Stomach (tissue), 4 donors: ENCODE results near the gene PSMD4.

Experiments used
- EP300 ChIP-seq: sonication (generic); formaldehyde crosslinking; IDR thresholded peaks from one replicate; pipeline ENCODE4 v1.6.1; 2017; ENCODE audit warnings: antibody characterized with exemption
- POLR2A ChIP-seq, 4 donors: fragments of 450-650 bp; IDR thresholded peaks; one replicate each; pipeline ENCODE4 v1.6.1; 2016; ENCODE audit warnings: antibody characterized with exemption in 4 of 4, control low read depth in 2 of 4, mild to moderate bottlenecking in 1 of 4, moderate library complexity in 1 of 4
- POLR2AphosphoS5 ChIP-seq, 3 donors: sonication (generic); formaldehyde crosslinking; IDR thresholded peaks; one replicate each; pipeline ENCODE4 v1.6.1; 2016; ENCODE audit warnings: antibody characterized with exemption in 3 of 3
- TF ChIP-seq, protein P1 (sequence below), 7 experiments: fragments of 450-650 bp in 4 of 7; fragments of 200-600 bp in 3 of 7; sonication (generic) in 3 of 7; IDR thresholded peaks; one replicate each; pipeline ENCODE4 v1.5.1; 2016 to 2019; ENCODE audit warnings: antibody characterized with exemption in 7 of 7, control low read depth in 2 of 7, mild to moderate bottlenecking in 1 of 7

DNA sequence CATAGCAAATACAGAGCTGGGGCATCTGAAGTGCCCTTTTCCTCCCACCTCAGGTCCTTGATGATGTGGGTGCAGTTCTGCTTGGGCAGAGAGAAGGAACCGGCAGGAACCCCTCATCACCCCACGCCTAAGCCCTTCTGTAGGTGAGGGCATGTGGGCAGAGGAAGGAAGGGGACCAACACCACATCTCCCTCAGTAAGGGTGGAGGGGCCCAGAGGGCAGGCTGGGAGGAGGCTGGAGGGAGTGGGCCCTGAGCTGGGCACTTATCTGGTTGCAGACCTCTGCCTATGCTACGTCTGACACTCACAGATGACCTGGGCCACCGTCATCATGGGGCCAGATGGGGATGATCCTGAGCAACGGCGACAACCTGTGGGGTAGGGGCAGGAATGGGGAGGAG is 38.6 kb downstream of the PSMD4 start:
- TF ChIP-seq POLR2AphosphoS5 (IDR thresholded peaks at IDR 0.05) (no peak), POLR2A (IDR thresholded peaks at IDR 0.05) (no peak), EP300 (no peak)
- TF ChIP-seq, protein P1, sequence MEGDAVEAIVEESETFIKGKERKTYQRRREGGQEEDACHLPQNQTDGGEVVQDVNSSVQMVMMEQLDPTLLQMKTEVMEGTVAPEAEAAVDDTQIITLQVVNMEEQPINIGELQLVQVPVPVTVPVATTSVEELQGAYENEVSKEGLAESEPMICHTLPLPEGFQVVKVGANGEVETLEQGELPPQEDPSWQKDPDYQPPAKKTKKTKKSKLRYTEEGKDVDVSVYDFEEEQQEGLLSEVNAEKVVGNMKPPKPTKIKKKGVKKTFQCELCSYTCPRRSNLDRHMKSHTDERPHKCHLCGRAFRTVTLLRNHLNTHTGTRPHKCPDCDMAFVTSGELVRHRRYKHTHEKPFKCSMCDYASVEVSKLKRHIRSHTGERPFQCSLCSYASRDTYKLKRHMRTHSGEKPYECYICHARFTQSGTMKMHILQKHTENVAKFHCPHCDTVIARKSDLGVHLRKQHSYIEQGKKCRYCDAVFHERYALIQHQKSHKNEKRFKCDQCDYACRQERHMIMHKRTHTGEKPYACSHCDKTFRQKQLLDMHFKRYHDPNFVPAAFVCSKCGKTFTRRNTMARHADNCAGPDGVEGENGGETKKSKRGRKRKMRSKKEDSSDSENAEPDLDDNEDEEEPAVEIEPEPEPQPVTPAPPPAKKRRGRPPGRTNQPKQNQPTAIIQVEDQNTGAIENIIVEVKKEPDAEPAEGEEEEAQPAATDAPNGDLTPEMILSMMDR (IDR thresholded peaks at IDR 0.05): no peak
